Measurements from ENCODE around the gene GPR37. TPM values are rescaled to one million over a fixed set of nuclear protein-coding genes. Genes with fewer than 3 reads are reported as not detected.

GPR37 gene, protein sequence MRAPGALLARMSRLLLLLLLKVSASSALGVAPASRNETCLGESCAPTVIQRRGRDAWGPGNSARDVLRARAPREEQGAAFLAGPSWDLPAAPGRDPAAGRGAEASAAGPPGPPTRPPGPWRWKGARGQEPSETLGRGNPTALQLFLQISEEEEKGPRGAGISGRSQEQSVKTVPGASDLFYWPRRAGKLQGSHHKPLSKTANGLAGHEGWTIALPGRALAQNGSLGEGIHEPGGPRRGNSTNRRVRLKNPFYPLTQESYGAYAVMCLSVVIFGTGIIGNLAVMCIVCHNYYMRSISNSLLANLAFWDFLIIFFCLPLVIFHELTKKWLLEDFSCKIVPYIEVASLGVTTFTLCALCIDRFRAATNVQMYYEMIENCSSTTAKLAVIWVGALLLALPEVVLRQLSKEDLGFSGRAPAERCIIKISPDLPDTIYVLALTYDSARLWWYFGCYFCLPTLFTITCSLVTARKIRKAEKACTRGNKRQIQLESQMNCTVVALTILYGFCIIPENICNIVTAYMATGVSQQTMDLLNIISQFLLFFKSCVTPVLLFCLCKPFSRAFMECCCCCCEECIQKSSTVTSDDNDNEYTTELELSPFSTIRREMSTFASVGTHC
- 0.50 to 0.63 TPM (median 0.56 TPM) in 5 replicates for total RNA-seq (2022; extraction: Qiagen RNA extraction; ENCODE audit: low read depth)

DNA sequence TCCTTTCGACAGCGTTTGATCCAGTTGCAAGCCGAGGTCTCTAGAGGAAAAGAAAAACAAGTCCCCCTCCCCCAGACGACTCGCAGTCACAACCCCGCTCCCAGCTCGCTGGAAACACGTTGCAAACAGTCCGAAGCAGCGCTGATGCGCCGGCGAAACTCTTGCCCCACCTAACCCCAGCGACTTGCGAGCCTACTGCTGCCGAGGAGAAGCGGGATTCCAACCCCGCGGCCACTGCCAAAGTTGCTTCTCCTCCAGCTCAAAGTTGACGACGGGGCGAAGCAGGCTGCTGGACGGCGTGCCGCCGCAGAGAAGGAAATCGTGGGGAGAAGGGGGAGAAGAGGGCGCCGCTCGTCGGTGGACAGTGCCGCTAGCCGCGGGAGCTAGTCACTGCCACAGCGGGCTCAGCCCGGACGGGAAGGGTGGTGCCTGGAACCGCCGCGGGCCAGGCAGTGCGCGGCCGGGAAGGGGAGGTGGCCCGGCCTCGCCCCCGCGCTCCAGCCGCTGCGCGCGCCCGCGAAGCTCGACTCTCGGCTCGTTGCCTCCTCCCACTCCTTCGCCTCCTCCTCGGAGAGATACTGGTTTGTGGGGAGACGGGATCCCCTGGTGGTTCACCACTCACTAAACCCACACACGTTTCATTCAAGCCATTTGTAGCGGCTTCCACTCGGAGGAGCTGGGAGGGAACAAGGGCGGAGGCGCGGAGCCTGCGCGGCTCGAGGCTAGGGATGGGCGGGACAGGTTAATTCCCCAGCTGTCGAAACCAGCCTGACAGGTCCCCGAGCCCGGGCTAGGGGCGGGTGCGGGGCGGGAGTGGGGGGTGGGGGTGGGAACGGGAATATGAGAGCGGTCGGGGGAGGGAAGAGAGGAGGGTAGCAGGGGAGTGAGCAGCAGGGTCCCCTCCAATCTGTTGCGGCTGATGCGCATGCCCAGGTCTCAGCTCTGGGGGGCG, at the start of gene GPR37:
GPR37 (minus strand) TSS at position 392 of the 952 bp plus-strand sequence. CDS start 816 bp downstream, outside the sequence.

Other genes starting within 250 kb of the GPR37 start
- gene POT1, start 164.0 kb upstream of the GPR37 start, total RNA-seq (2022; extraction: Qiagen RNA extraction; ENCODE audit: low read depth), result 11.0 to 16.3 TPM (median 14.6 TPM) in 5 replicates

Measured in A549 treated with DMSO at 1 μM for 4 hours (cell line).